Measurements from ENCODE around the gene LSM14B.

Gene LSM14B

GRCh38 chr20:62122654-62123449 is 577 bp downstream of the LSM14B start:
- no peak for TF ChIP-seq CTCF (IDR thresholded peaks at IDR 0.05)

GRCh38 chr20:62123450-62124118 is 1.3 kb downstream of the LSM14B start:
- TF ChIP-seq CTCF (IDR thresholded peaks at IDR 0.05), result no peak

- no peak for TF ChIP-seq CTCF (IDR thresholded peaks at IDR 0.05)
Measured at GRCh38 chr20:62126141-62126540, 3.9 kb downstream of the LSM14B start.

- TF ChIP-seq CTCF (IDR thresholded peaks at IDR 0.05), result no peak
Measured at GRCh38 chr20:62127799-62128198, 5.5 kb downstream of the LSM14B start.

GRCh38 chr20:62128502-62128901 is 6.2 kb downstream of the LSM14B start:
- TF ChIP-seq CTCF (IDR thresholded peaks at IDR 0.05), result no peak

GRCh38 chr20:62129731-62130531 is 7.7 kb downstream of the LSM14B start:
- no peak for TF ChIP-seq CTCF (IDR thresholded peaks at IDR 0.05)

GRCh38 chr20:62131560-62132320 is 9.5 kb downstream of the LSM14B start:
- TF ChIP-seq CTCF (IDR thresholded peaks at IDR 0.05), result no peak

Data from LNCAP (cell line).